Measurements from ENCODE around the gene SERINC3. TPM values are rescaled to one million over a fixed set of nuclear protein-coding genes. Genes with fewer than 3 reads are reported as not detected.
A peak's percentile ranks its signal among the peaks of the same experiment; 100 is the strongest.

The SERINC3 gene
- polyA plus RNA-seq, 2 donors = 25.5 to 35.1 TPM

- H3K4me1 ChIP-seq (ENCODE audit: control insufficient read depth in 2 of 2, insufficient read depth in 2 of 2, low read length in 1 of 2) = no peaks in the 10 kb centered on the region
- H3K36me3 ChIP-seq (ENCODE audit: control insufficient read depth in 2 of 2, insufficient read depth in 2 of 2, low read length in 1 of 2) = no peaks in the 10 kb centered on the region
- H3K27ac ChIP-seq (ENCODE audit: low read depth in 2 of 2, low read length in 1 of 2) = peak overlapping the region; percentile 14 to 70
- no peak overlapping the region for H3K4me3 ChIP-seq (ENCODE audit: low read depth in 1 of 2, low read length in 2 of 2)
- no peaks in the 10 kb centered on the region for H3K9me3 ChIP-seq (ENCODE audit: control insufficient read depth in 2 of 2, insufficient read depth in 1 of 2, low read depth in 1 of 2, low read length in 1 of 2)
- 44 to 57% methylated on average over 6 of the region's 6 CpGs for WGBS, 2 donors
- no peaks in the 10 kb centered on the region for H3K27me3 ChIP-seq (ENCODE audit: control insufficient read depth in 1 of 2, insufficient read depth in 2 of 2, low read length in 2 of 2)
Observed at GRCh38 chr20:44552950-44553908, 31.4 kb upstream of the SERINC3 start.

DNA sequence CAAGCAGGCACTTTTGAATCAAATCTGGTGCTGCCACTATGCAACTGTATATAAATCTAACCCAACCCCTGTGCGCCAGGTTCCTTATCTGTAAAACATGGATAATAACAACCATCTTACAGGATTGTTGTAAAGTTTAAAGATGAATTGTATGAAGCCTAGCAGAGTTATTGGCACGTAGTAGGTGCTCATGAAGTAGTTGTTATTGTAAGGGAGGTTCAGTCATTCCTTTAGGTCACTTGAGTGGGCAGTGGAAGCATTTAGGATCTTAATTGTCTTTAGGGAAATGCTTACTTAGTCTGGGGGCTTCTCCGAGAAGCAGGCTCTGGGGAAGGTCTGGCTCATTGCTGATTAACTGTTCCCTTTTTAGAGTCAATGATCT, 30.7 kb upstream of the SERINC3 start:
- no peaks in the 10 kb centered on the region for H3K27me3 ChIP-seq (ENCODE audit: control insufficient read depth in 1 of 2, insufficient read depth in 2 of 2, low read length in 2 of 2)
- H3K36me3 ChIP-seq (ENCODE audit: control insufficient read depth in 2 of 2, insufficient read depth in 2 of 2, low read length in 1 of 2) = no peaks in the 10 kb centered on the region
- no peak overlapping the region for H3K4me3 ChIP-seq (ENCODE audit: low read depth in 1 of 2, low read length in 2 of 2)
- WGBS, 2 donors = 65 to 72% methylated on average over 3 of the region's 3 CpGs
- no peaks in the 10 kb centered on the region for H3K9me3 ChIP-seq (ENCODE audit: control insufficient read depth in 2 of 2, insufficient read depth in 1 of 2, low read depth in 1 of 2, low read length in 1 of 2)
- H3K4me1 ChIP-seq (ENCODE audit: control insufficient read depth in 2 of 2, insufficient read depth in 2 of 2, low read length in 1 of 2) = no peaks in the 10 kb centered on the region
- peak overlapping the region in 1 of 2 donors; percentile 24 for H3K27ac ChIP-seq (ENCODE audit: low read depth in 2 of 2, low read length in 1 of 2)

DNA sequence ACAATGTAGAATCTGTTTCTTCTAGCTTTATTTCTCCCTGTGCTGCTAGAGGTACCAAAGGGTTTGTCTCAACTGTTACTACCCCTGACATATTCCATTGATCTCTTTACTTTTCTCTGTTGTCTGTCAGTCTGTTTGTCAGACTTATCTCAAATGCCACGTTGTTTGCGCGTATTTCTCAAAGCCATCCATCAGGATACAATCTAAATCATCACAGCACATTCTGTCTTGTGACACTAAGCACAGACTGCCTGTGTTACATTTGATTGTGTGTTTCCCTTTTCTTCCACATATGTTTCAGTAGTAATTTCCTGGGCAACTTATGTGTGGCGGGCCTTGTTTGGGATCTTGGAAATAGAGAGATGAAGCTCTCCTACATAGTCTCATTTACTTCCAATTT, 30.2 kb upstream of the SERINC3 start:
- WGBS, 2 donors = 83 to 92% methylated on average over 4 of the region's 4 CpGs

DNA sequence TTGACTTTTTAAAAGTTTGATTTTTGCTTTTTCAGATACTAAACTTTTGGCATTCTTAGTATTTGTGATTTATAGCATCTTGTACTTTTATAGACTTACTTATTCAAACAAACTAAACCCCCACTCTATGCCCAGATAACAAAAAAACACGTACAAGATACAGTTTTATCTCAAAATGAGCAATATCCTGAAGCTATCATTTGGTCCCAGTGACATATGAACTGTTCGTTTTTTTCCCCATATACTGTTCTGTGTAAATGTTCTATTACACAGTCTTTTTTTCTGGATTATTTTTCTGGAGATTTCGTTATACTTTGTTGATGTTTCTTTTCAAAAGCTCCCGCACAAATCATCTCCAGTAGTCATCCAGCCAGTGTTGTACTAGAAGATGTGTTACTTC, 27.3 kb upstream of the SERINC3 start:
- Histone ChIP-seq H3K36me3 (ENCODE audit: control insufficient read depth in 2 of 2, insufficient read depth in 2 of 2, low read length in 1 of 2) (no peaks in the 10 kb centered on the region), H3K4me1 (ENCODE audit: control insufficient read depth in 2 of 2, insufficient read depth in 2 of 2, low read length in 1 of 2) (no peaks in the 10 kb centered on the region), H3K27ac (ENCODE audit: low read depth in 2 of 2, low read length in 1 of 2) (peak overlapping the region in 1 of 2 donors; percentile 33), H3K9me3 (ENCODE audit: control insufficient read depth in 2 of 2, insufficient read depth in 1 of 2, low read depth in 1 of 2, low read length in 1 of 2) (no peaks in the 10 kb centered on the region), H3K27me3 (ENCODE audit: control insufficient read depth in 1 of 2, insufficient read depth in 2 of 2, low read length in 2 of 2) (no peaks in the 10 kb centered on the region), H3K4me3 (ENCODE audit: low read depth in 1 of 2, low read length in 2 of 2) (no peak overlapping the region)
- WGBS, 2 donors = 57 to 58% methylated on average over 4 of the region's 4 CpGs

More for the DNA sequence above, 30.2 kb upstream of the SERINC3 start:
- no peaks in the 10 kb centered on the region for H3K27me3 ChIP-seq (ENCODE audit: control insufficient read depth in 1 of 2, insufficient read depth in 2 of 2, low read length in 2 of 2)
- no peak overlapping the region for H3K4me3 ChIP-seq (ENCODE audit: low read depth in 1 of 2, low read length in 2 of 2)
- H3K27ac ChIP-seq (ENCODE audit: low read depth in 2 of 2, low read length in 1 of 2) = peak overlapping the region in 1 of 2 donors; percentile 22
- no peaks in the 10 kb centered on the region for H3K9me3 ChIP-seq (ENCODE audit: control insufficient read depth in 2 of 2, insufficient read depth in 1 of 2, low read depth in 1 of 2, low read length in 1 of 2)
- H3K36me3 ChIP-seq (ENCODE audit: control insufficient read depth in 2 of 2, insufficient read depth in 2 of 2, low read length in 1 of 2) = no peaks in the 10 kb centered on the region
- H3K4me1 ChIP-seq (ENCODE audit: control insufficient read depth in 2 of 2, insufficient read depth in 2 of 2, low read length in 1 of 2) = no peaks in the 10 kb centered on the region

- 92 to 95% methylated on average over 8 of the region's 8 CpGs for WGBS, 2 donors
- Histone ChIP-seq H3K9me3 (ENCODE audit: control insufficient read depth in 2 of 2, insufficient read depth in 1 of 2, low read depth in 1 of 2, low read length in 1 of 2) (no peaks in the 10 kb centered on the region), H3K36me3 (ENCODE audit: control insufficient read depth in 2 of 2, insufficient read depth in 2 of 2, low read length in 1 of 2) (no peaks in the 10 kb centered on the region), H3K27ac (ENCODE audit: low read depth in 2 of 2, low read length in 1 of 2) (peak overlapping the region in 1 of 2 donors; percentile 40), H3K27me3 (ENCODE audit: control insufficient read depth in 1 of 2, insufficient read depth in 2 of 2, low read length in 2 of 2) (no peaks in the 10 kb centered on the region), H3K4me3 (ENCODE audit: low read depth in 1 of 2, low read length in 2 of 2) (no peak overlapping the region), H3K4me1 (ENCODE audit: control insufficient read depth in 2 of 2, insufficient read depth in 2 of 2, low read length in 1 of 2) (no peaks in the 10 kb centered on the region)
Observed at GRCh38 chr20:44547419-44547818, 25.5 kb upstream of the SERINC3 start.

GRCh38 chr20:44544263-44544662, 22.4 kb upstream of the SERINC3 start:
- no peaks in the 10 kb centered on the region for H3K36me3 ChIP-seq (ENCODE audit: control insufficient read depth in 2 of 2, insufficient read depth in 2 of 2, low read length in 1 of 2)
- H3K27ac ChIP-seq (ENCODE audit: low read depth in 2 of 2, low read length in 1 of 2) = no peak overlapping the region
- H3K9me3 ChIP-seq (ENCODE audit: control insufficient read depth in 2 of 2, insufficient read depth in 1 of 2, low read depth in 1 of 2, low read length in 1 of 2) = no peaks in the 10 kb centered on the region
- H3K27me3 ChIP-seq (ENCODE audit: control insufficient read depth in 1 of 2, insufficient read depth in 2 of 2, low read length in 2 of 2) = no peaks in the 10 kb centered on the region
- no peak overlapping the region for H3K4me3 ChIP-seq (ENCODE audit: low read depth in 1 of 2, low read length in 2 of 2)
- WGBS, 2 donors = 74 to 78% methylated on average over 5 of the region's 5 CpGs
- H3K4me1 ChIP-seq (ENCODE audit: control insufficient read depth in 2 of 2, insufficient read depth in 2 of 2, low read length in 1 of 2) = no peaks in the 10 kb centered on the region

GRCh38 chr20:44543358-44543757, 21.5 kb upstream of the SERINC3 start:
- Histone ChIP-seq H3K27me3 (ENCODE audit: control insufficient read depth in 1 of 2, insufficient read depth in 2 of 2, low read length in 2 of 2) (no peaks in the 10 kb centered on the region), H3K4me3 (ENCODE audit: low read depth in 1 of 2, low read length in 2 of 2) (no peak overlapping the region), H3K27ac (ENCODE audit: low read depth in 2 of 2, low read length in 1 of 2) (peak overlapping the region; percentile 3 to 44), H3K36me3 (ENCODE audit: control insufficient read depth in 2 of 2, insufficient read depth in 2 of 2, low read length in 1 of 2) (no peaks in the 10 kb centered on the region), H3K9me3 (ENCODE audit: control insufficient read depth in 2 of 2, insufficient read depth in 1 of 2, low read depth in 1 of 2, low read length in 1 of 2) (no peaks in the 10 kb centered on the region), H3K4me1 (ENCODE audit: control insufficient read depth in 2 of 2, insufficient read depth in 2 of 2, low read length in 1 of 2) (no peaks in the 10 kb centered on the region)
- 58 to 59% methylated on average over 3 of the region's 3 CpGs for WGBS, 2 donors

DNA sequence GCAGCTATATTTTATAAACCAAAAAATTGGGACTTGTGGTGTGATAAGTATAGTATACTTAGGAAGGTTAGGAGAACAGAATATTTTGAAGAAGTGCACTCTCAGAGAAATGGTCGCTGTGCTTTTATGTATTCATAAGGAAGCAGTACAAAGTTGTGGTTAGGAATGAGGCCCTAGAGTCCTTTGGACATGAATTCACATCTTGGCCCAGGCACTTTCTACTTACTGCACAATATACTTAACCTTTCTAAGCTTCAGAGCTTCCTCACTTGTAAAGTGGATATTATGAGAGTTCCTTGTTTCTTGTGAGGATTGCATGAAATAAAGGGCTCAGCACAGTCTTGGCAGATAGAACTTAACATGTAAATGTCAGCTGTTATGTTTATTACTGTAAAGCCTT, 21.0 kb upstream of the SERINC3 start:
- Histone ChIP-seq H3K9me3 (ENCODE audit: control insufficient read depth in 2 of 2, insufficient read depth in 1 of 2, low read depth in 1 of 2, low read length in 1 of 2) (no peaks in the 10 kb centered on the region), H3K4me1 (ENCODE audit: control insufficient read depth in 2 of 2, insufficient read depth in 2 of 2, low read length in 1 of 2) (no peaks in the 10 kb centered on the region), H3K4me3 (ENCODE audit: low read depth in 1 of 2, low read length in 2 of 2) (no peak overlapping the region), H3K36me3 (ENCODE audit: control insufficient read depth in 2 of 2, insufficient read depth in 2 of 2, low read length in 1 of 2) (no peaks in the 10 kb centered on the region), H3K27ac (ENCODE audit: low read depth in 2 of 2, low read length in 1 of 2) (no peak overlapping the region), H3K27me3 (ENCODE audit: control insufficient read depth in 1 of 2, insufficient read depth in 2 of 2, low read length in 2 of 2) (no peaks in the 10 kb centered on the region)
- 60 to 61% methylated on average over 1 of the region's 1 CpG for WGBS, 2 donors

GRCh38 chr20:44541992-44542391, 20.1 kb upstream of the SERINC3 start:
- H3K9me3 ChIP-seq (ENCODE audit: control insufficient read depth in 2 of 2, insufficient read depth in 1 of 2, low read depth in 1 of 2, low read length in 1 of 2) = no peaks in the 10 kb centered on the region
- H3K36me3 ChIP-seq (ENCODE audit: control insufficient read depth in 2 of 2, insufficient read depth in 2 of 2, low read length in 1 of 2) = no peaks in the 10 kb centered on the region
- no peak overlapping the region for H3K27ac ChIP-seq (ENCODE audit: low read depth in 2 of 2, low read length in 1 of 2)
- no peaks in the 10 kb centered on the region for H3K27me3 ChIP-seq (ENCODE audit: control insufficient read depth in 1 of 2, insufficient read depth in 2 of 2, low read length in 2 of 2)
- no peaks in the 10 kb centered on the region for H3K4me1 ChIP-seq (ENCODE audit: control insufficient read depth in 2 of 2, insufficient read depth in 2 of 2, low read length in 1 of 2)
- no peak overlapping the region for H3K4me3 ChIP-seq (ENCODE audit: low read depth in 1 of 2, low read length in 2 of 2)
- 49 to 50% methylated on average over 4 of the region's 4 CpGs for WGBS, 2 donors

- H3K27me3 ChIP-seq (ENCODE audit: control insufficient read depth in 1 of 2, insufficient read depth in 2 of 2, low read length in 2 of 2) = no peaks in the 10 kb centered on the region
- H3K36me3 ChIP-seq (ENCODE audit: control insufficient read depth in 2 of 2, insufficient read depth in 2 of 2, low read length in 1 of 2) = no peaks in the 10 kb centered on the region
- H3K27ac ChIP-seq (ENCODE audit: low read depth in 2 of 2, low read length in 1 of 2) = no peak overlapping the region
- no peak overlapping the region for H3K4me3 ChIP-seq (ENCODE audit: low read depth in 1 of 2, low read length in 2 of 2)
- 61 to 72% methylated on average over 6 of the region's 6 CpGs for WGBS, 2 donors
- H3K9me3 ChIP-seq (ENCODE audit: control insufficient read depth in 2 of 2, insufficient read depth in 1 of 2, low read depth in 1 of 2, low read length in 1 of 2) = no peaks in the 10 kb centered on the region
- no peaks in the 10 kb centered on the region for H3K4me1 ChIP-seq (ENCODE audit: control insufficient read depth in 2 of 2, insufficient read depth in 2 of 2, low read length in 1 of 2)
Observed at GRCh38 chr20:44540834-44541233, 19.0 kb upstream of the SERINC3 start.
